Activated CD8-positive, alpha-beta T cell treated with anti-CD3 and anti-CD28 coated beads for 36 hours (primary cell): ENCODE data around the gene IZUMO4. TPM values are rescaled to one million over a fixed set of nuclear protein-coding genes. Genes with fewer than 3 reads are reported as not detected.
"Not testable (repeated sequence)": the region's sequence is repeated elsewhere in the genome, so short reads cannot be mapped to it uniquely, and the experiment has no call there.

Experiments
- ATAC-seq: fragments of 200-7000 bp; cut with Tn5 transposase; one replicate; pipeline ENCODE4 v1.10.0; 2021; ENCODE audit warnings: mild to moderate bottlenecking, moderate library complexity
- CTCF ChIA-PET: fragments of 350-600 bp; sonication (Branson Sonifier 250); formaldehyde crosslinking; loops from one replicate; lab custom pipeline; 2021; ENCODE audit warnings: antibody characterized with exemption; lab: Charles Lee
- POLR2A ChIA-PET: fragments of 350-600 bp; sonication (Branson Sonifier 250); formaldehyde crosslinking; loops from one replicate; lab custom pipeline; 2021; ENCODE audit warnings: antibody characterized with exemption; lab: Charles Lee
- DNase-seq: peaks from one replicate; pipeline ENCODE4 v3.0.0-alpha.2; 2020
- H3K27ac Mint-ChIP-seq: one replicate; pipeline ENCODE4 v1.8.0; 2021; ENCODE audit warnings: mild to moderate bottlenecking, mixed read lengths
- H3K27me3 Mint-ChIP-seq: one replicate; pipeline ENCODE4 v1.8.0; 2021; ENCODE audit warnings: mixed read lengths
- H3K36me3 Mint-ChIP-seq: one replicate; pipeline ENCODE4 v1.8.0; 2021; ENCODE audit warnings: low read depth, mixed read lengths
- H3K4me1 Mint-ChIP-seq: one replicate; pipeline ENCODE4 v1.8.0; 2021; ENCODE audit warnings: low read depth, mixed read lengths
- H3K4me3 Mint-ChIP-seq: one replicate; pipeline ENCODE4 v1.8.0; 2021; ENCODE audit warnings: mild to moderate bottlenecking, moderate library complexity, mixed read lengths
- H3K9me3 Mint-ChIP-seq: one replicate; pipeline ENCODE4 v1.8.0; 2021; ENCODE audit warnings: mixed read lengths
- intact Hi-C: fragments of 100-400 bp; cut with micrococcal nuclease; formaldehyde crosslinking; loops from one replicate; pipeline ENCODE4 v1.10.0; 2022
- total RNA-seq, 2 experiments: library from RNA; stranded (reverse); gene quantifications; one replicate each; pipeline ENCODE4 v1.2.3, GENCODE V29; 2021
- TF ChIP-seq, protein P1 (sequence below): fragments of 200-600 bp; IDR thresholded peaks from one replicate; pipeline ENCODE4 v1.8.0; 2022; ENCODE audit warnings: antibody characterized with exemption, mild to moderate bottlenecking

The IZUMO4 gene
- total RNA-seq, 2 experiments from 2014 or later, result 22.6 to 23.0 TPM

DNA sequence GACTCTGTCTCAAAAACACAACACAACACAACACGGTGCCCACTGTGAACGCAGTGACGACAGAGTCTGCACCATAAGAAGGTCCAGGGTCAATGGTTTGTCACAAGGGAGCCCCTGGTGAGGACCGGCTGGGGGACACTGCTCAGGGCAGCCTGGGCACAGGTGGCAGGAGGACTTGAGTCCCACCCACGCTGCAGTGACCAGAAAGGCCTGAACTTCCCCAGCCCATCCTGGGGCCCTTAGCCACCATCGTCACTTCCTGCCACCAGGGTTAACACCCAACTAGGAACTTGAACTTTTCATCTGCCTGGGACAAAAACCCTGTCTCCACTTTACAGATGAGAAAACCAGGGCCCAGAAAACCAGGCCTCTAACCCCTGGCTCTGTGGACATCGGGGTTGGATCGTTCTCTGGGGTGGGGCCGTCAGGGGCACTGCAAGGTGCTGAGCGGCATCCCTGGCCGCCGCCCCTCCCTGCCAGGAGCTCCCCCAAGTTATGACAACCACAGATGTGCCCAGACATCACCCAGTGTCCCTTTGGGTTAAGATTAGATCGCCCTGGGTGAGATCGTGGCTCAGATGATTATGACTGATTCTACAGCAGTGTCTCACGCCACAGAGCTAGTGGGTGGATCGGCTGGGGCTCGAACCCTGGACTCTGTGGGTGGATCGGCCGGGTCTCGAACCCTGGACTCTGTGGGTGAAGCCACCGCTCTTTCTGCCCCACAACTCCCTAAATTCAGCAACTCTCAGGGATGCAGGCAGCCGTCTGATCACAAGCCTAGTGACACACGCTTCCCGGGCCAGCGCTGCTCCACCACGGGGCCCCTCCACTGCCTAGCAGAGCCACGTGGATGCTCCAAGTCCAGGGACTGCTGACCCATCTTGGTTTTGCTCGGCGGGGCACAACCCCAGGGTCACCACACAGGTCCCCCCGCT lies 14.6 kb upstream of the IZUMO4 start:
- Mint-ChIP-seq H3K36me3 (peaks cover 82% of the 10 kb centered on the region), H3K27me3 (no peaks in the 10 kb centered on the region), H3K27ac (peak overlapping the region; percentile 100), H3K4me1 (peaks cover 42% of the 10 kb centered on the region), H3K9me3 (no peaks in the 10 kb centered on the region), H3K4me3 (peak overlapping the region; percentile 99)
- peak; percentile 38 for ATAC-seq
- TF ChIP-seq, protein P1, sequence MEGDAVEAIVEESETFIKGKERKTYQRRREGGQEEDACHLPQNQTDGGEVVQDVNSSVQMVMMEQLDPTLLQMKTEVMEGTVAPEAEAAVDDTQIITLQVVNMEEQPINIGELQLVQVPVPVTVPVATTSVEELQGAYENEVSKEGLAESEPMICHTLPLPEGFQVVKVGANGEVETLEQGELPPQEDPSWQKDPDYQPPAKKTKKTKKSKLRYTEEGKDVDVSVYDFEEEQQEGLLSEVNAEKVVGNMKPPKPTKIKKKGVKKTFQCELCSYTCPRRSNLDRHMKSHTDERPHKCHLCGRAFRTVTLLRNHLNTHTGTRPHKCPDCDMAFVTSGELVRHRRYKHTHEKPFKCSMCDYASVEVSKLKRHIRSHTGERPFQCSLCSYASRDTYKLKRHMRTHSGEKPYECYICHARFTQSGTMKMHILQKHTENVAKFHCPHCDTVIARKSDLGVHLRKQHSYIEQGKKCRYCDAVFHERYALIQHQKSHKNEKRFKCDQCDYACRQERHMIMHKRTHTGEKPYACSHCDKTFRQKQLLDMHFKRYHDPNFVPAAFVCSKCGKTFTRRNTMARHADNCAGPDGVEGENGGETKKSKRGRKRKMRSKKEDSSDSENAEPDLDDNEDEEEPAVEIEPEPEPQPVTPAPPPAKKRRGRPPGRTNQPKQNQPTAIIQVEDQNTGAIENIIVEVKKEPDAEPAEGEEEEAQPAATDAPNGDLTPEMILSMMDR, result no peak
- peak; percentile 80 for DNase-seq
- CTCF ChIA-PET, result interaction anchor here (1.5 to 2.4 kb wide), 2 partner anchors 12 kb away, joined by 6 to 13 read pairs; no protein-coding TSS in a partner anchor
- intact Hi-C loops, result no loop called here
- POLR2A ChIA-PET, result interaction anchor here (0.8 to 4.4 kb wide), 11 partner anchors 9 to 67 kb away, joined by 3 to 43 read pairs (median 6); partner anchors contain the start of gene MOB3A

DNA sequence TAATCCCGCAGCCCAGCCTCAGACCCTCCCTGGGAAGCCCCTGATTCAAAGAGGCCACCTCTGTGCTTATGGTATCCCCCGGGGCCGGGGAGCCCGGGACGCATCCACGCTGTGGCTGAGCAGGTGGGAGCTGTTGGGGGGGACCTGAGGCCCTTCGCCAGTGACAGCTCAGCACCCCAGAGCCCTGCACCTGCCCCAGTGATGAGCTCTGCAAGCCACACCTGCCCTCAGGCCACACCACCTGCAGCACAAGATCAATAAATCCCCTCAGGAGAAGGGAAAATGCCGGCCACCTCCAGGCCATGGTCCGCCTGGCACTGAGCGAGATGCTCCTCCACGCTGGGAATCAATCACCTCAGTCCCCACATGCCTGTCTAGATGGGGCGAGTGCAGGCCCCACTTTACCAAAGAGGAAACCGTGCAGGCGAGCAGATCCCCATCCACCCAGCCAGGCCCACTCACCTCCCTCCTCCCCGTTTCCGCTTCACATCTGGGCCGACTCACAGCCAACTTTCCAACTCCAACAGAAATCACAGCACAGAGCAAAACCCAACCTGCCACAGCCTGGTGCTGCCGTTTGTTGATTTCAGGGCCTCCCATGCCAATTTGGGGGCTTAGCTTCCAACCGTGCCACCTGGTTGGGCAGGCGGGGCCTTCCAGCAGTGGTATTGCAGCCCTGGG lies 13.4 kb upstream of the IZUMO4 start:
- Mint-ChIP-seq H3K4me3 (peak overlapping the region; percentile 99), H3K9me3 (no peaks in the 10 kb centered on the region), H3K36me3 (peaks cover 78% of the 10 kb centered on the region), H3K27me3 (no peaks in the 10 kb centered on the region), H3K27ac (peak overlapping the region; percentile 100), H3K4me1 (peaks cover 54% of the 10 kb centered on the region)
- CTCF ChIA-PET, result interaction anchor here (1.0 to 2.7 kb wide), 7 partner anchors 9 to 51 kb away, joined by 3 to 13 read pairs (median 3); no protein-coding TSS in a partner anchor
- POLR2A ChIA-PET, result interaction anchor here (0.7 to 4.4 kb wide), 16 partner anchors 9 to 188 kb away, joined by 3 to 43 read pairs (median 6); partner anchors contain the start of gene MOB3A
- intact Hi-C loops, result no loop called here
- ATAC-seq (peak; percentile 29), DNase-seq (peak; percentile 83)
- TF ChIP-seq, protein P1, result no peak

DNA sequence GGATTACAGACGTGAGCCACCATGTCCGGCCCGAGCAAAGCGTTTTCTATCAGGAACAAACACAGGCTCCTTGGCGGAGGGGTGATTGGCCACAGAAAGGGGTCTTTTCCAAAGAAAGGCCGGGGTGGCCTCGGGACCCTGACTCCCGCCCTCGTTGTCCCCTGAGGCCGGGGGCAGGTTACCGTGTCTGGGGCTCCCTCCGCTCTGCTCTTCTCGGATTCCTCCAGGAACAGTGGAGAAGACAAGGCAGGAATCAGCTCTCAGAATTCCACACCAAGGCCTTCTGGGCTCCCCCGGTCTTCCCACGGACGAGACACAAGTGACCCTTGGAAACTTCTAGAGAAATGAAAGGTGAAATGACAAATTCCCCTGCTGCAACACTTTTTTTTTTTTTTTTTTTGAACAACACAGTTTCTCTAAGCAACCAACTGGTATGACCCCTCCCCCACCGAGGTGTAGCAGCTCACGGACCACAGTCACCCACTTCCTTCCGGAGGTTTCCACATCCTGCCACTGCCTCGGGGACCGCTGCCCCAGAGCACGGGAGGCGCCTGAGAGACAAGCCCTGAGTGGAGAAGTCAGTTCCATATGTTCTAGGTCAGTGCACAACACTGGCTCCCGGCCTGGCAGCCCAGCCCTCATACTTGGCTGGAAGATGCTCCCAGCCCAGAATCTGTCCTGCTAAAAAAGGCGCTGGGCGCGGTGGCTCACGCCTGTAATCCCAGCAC lies 11.6 kb upstream of the IZUMO4 start:
- H3K27me3 Mint-ChIP-seq, result no peaks in the 10 kb centered on the region
- intact Hi-C loops, result loop anchor here (5.0 kb wide), 2 partner anchors 33 to 63 kb away; partner anchors contain the start of gene MKNK2
- TF ChIP-seq, protein P1, result no peak
- peak overlapping the region; percentile 99 for H3K4me3 Mint-ChIP-seq
- no peaks in the 10 kb centered on the region for H3K9me3 Mint-ChIP-seq
- H3K4me1 Mint-ChIP-seq, result peaks cover 56% of the 10 kb centered on the region
- peak overlapping the region; percentile 100 for H3K27ac Mint-ChIP-seq
- ChIA-PET CTCF (interaction anchor here (0.9 to 2.7 kb wide), 3 partner anchors 10 to 15 kb away, joined by 3 to 13 read pairs (median 13); no protein-coding TSS in a partner anchor), POLR2A (interaction anchor here (0.6 to 4.4 kb wide), 6 partner anchors 10 to 181 kb away, joined by 3 to 43 read pairs (median 9); partner anchors contain the start of genes MKNK2 and MOB3A)
- DNase-seq (peak; percentile 98), ATAC-seq (peak; percentile 60)
- H3K36me3 Mint-ChIP-seq, result peaks cover 72% of the 10 kb centered on the region

DNA sequence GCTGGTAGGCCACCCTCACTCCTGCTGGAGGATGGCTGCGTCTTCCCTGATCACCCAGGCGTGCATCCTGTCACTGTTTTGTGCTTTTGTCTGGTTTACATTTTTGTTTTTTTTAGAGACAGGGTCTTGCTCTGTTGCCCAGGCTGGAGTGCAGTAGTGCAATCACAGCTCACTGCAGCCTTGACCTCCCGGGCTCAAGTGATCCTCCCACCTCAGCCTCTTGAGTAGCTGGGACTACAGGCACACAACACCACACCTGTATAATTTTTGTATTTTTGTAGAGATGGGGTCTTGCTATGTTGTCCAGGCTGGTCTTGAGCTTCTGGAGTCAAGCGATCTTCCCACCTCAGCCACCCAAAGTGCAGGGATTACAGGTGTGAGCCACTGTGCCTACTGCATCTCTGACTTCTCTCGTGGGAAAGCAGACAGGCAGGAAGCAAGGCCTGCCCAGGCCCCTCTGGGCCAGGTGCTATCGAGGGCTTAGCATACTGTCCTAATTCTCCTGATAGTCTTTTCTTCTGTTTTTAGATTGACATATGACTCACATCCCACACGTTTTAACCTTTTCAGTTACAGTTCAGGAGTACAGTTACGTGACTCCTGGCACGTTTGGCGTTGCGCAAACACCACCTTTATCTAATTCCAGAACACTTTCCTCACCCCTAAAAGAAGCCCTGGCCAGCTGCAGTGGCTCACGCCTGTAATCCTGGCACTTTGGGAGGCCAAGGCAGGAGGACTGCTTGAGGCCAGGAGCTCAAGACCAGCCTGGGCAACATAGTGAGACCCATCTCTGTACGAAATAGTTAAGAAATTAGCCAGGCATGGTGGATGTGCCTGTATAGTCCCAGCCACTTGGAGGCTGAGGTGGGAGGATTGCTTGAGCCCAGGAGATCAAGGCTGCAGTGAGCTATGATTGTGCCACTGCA lies 9.8 kb upstream of the IZUMO4 start:
- peaks cover 65% of the 10 kb centered on the region for H3K36me3 Mint-ChIP-seq
- peak; percentile 78 for DNase-seq
- H3K27ac Mint-ChIP-seq, result peak overlapping the region; percentile 95
- ChIA-PET CTCF (interaction anchor here (1.1 to 1.2 kb wide), 2 partner anchors 69 to 159 kb away, joined by 3 read pairs; no protein-coding TSS in a partner anchor), POLR2A (interaction anchor here (0.6 to 1.9 kb wide), 10 partner anchors 8 to 183 kb away, joined by 3 to 9 read pairs (median 4); no protein-coding TSS in a partner anchor)
- intact Hi-C loops, result loop anchor here (5.0 kb wide), 2 partner anchors 35 to 65 kb away; partner anchors contain the start of gene MKNK2
- H3K4me3 Mint-ChIP-seq, result peak overlapping the region; percentile 99
- H3K9me3 Mint-ChIP-seq, H3K27me3 Mint-ChIP-seq: not testable (repeated sequence)
- H3K4me1 Mint-ChIP-seq, result peaks cover 53% of the 10 kb centered on the region
- peak; percentile 8 for ATAC-seq
